HCT116 (cell line): ENCODE results near the gene DPF3. TPM values are rescaled to one million over a fixed set of nuclear protein-coding genes. Genes with fewer than 3 reads are reported as not detected.

Experiments
- ATAC-seq: fragments of 200-7000 bp; cut with Tn5 transposase; 2 replicates; pipeline ENCODE4 v1.9.1; 2020; ENCODE audit warnings: mild to moderate bottlenecking, moderate library complexity
- BruUV-seq: library from RNA; stranded (reverse); fragments of 400-500 nt; replicated peaks from 2 replicates; lab custom pipeline; 2021; lab: Mats Ljungman, UMichigan
- CTCF ChIA-PET: fragments of 300-600 bp; sonication (Branson Sonifier 250); formaldehyde crosslinking; loops from one replicate; lab custom pipeline; 2021; ENCODE audit warnings: antibody characterized with exemption; lab: Charles Lee
- POLR2A ChIA-PET: fragments of 300-600, 350-600 bp; sonication (Branson Sonifier 250); formaldehyde crosslinking; loops from one replicate; lab custom pipeline; 2021; ENCODE audit warnings: antibody characterized with exemption; lab: Charles Lee
- RAD21 ChIA-PET, 2 experiments: fragments of 300-600 bp; sonication (Branson Sonifier 250); formaldehyde crosslinking; loops; one replicate each; lab custom pipeline; 2023; ENCODE audit warnings: low total read pairs in 2 of 2; ENCODE audit not compliant: uncharacterized antibody in 2 of 2, unreplicated experiment in 2 of 2, low non-redundant PET in 1 of 2; lab: Charles Lee
- DNase-seq: peaks from one replicate; pipeline ENCODE4 v3.0.0-alpha.2; 2010; ENCODE audit warnings: low read depth, low spot score
- H2AFZ ChIP-seq: fragments of 200-600 bp; shearing (Covaris generic), sonication (generic); 2 replicates; pipeline ENCODE4 v1.6.1; 2017; ENCODE audit warnings: low read depth, mixed run types, mixed read lengths, antibody characterized with exemption, low read length; ENCODE audit not compliant: poor library complexity, severe bottlenecking
- H3K27ac ChIP-seq: 2 replicates; pipeline ENCODE4 v1.5.1; 2012; ENCODE audit warnings: low read depth, low read length
- H3K27me3 ChIP-seq: fragments of 200-600 bp; sonication (generic); 2 replicates; pipeline ENCODE4 v1.6.1; 2016; ENCODE audit warnings: mixed run types, low read length, mixed read lengths; ENCODE audit not compliant: insufficient read depth
- H3K36me3 ChIP-seq, 2 experiments: fragments of 200-500 bp in 1 of 2; fragments of 200-600 bp in 1 of 2; sonication (Bioruptor generic) in 1 of 2; sonication (generic) in 1 of 2; 2 replicates each; pipeline versions ENCODE4 v1.5.1 to v1.6.1; 2014 to 2016; ENCODE audit warnings: low read length in 2 of 2, inconsistent platforms in 1 of 2, mixed read lengths in 1 of 2, mixed run types in 1 of 2; ENCODE audit not compliant: insufficient read depth in 2 of 2, control insufficient read depth in 1 of 2
- H3K4me1 ChIP-seq, 2 experiments: fragments of 200-600 bp in 1 of 2; sonication (generic) in 1 of 2; 2 replicates each; pipeline versions ENCODE4 v1.5.1 to v1.6.1; 2012 to 2017; ENCODE audit warnings: low read length in 2 of 2, inconsistent platforms in 1 of 2, mild to moderate bottlenecking in 1 of 2, mixed read lengths in 1 of 2, mixed run types in 1 of 2, moderate library complexity in 1 of 2; ENCODE audit not compliant: insufficient read depth in 2 of 2, control insufficient read depth in 1 of 2
- H3K4me2 ChIP-seq: fragments of 200-600 bp; sonication (generic); 2 replicates; pipeline ENCODE4 v1.6.1; 2017; ENCODE audit warnings: mixed run types, low read length, mixed read lengths
- H3K4me3 ChIP-seq, 2 experiments: fragments of 200-600 bp in 1 of 2; sonication (generic) in 1 of 2; replicated peaks in 1 of 2; 2 replicates each; pipeline ENCODE4 v1.5.1; 2011 to 2016; ENCODE audit warnings: low read length in 2 of 2, control low read depth in 1 of 2, low read depth in 1 of 2, mild to moderate bottlenecking in 1 of 2, mixed read lengths in 1 of 2, mixed run types in 1 of 2
- H3K79me2 ChIP-seq: fragments of 200-600 bp; sonication (generic); 2 replicates; pipeline ENCODE4 v1.6.1; 2017; ENCODE audit warnings: mild to moderate bottlenecking, mixed run types, low read length, moderate library complexity, mixed read lengths; ENCODE audit not compliant: insufficient read depth
- H3K9ac ChIP-seq: fragments of 200-600 bp; sonication (generic); 2 replicates; pipeline ENCODE4 v1.6.1; 2016; ENCODE audit warnings: low read length, mixed read lengths
- H3K9me2 ChIP-seq: fragments of 200-600 bp; sonication (generic), shearing (Covaris generic); 2 replicates; pipeline ENCODE4 v1.6.1; 2017; ENCODE audit warnings: mixed run types, mild to moderate bottlenecking, moderate library complexity; ENCODE audit not compliant: insufficient read depth
- H3K9me3 ChIP-seq, 2 experiments: fragments of 200-500 bp in 1 of 2; fragments of 200-600 bp in 1 of 2; sonication (Bioruptor generic) in 1 of 2; sonication (generic) in 1 of 2; 2 replicates each; pipeline ENCODE4 v1.6.1; 2014 to 2017; ENCODE audit warnings: low read length in 2 of 2, mixed read lengths in 2 of 2, inconsistent platforms in 1 of 2, low read depth in 1 of 2, mild to moderate bottlenecking in 1 of 2, mixed run types in 1 of 2, moderate library complexity in 1 of 2; ENCODE audit not compliant: control insufficient read depth in 1 of 2, insufficient read depth in 1 of 2
- H4K20me1 ChIP-seq: fragments of 200-600 bp; sonication (generic), shearing (Covaris generic); 2 replicates; pipeline ENCODE4 v1.6.1; 2017; ENCODE audit warnings: mixed run types, mild to moderate bottlenecking, moderate library complexity; ENCODE audit not compliant: insufficient read depth
- ATF3 ChIP-seq: IDR thresholded peaks from 2 replicates; pipeline ENCODE4 v1.6.1; 2012
- CBX3 ChIP-seq: IDR thresholded peaks from 2 replicates; pipeline ENCODE4 v1.6.1; 2012; ENCODE audit warnings: low read depth
- EGR1 ChIP-seq: IDR thresholded peaks from 2 replicates; pipeline ENCODE4 v1.6.1; 2012; ENCODE audit warnings: low read depth
- ELF1 ChIP-seq: IDR thresholded peaks from 2 replicates; pipeline ENCODE4 v1.6.1; 2012; ENCODE audit warnings: low read depth, borderline replicate concordance
- EZH2 ChIP-seq: fragments of 200-600 bp; sonication (generic); IDR thresholded peaks from 2 replicates; pipeline ENCODE4 v1.6.1; 2017; ENCODE audit warnings: antibody characterized with exemption, mixed run types
- EZH2phosphoT487 ChIP-seq: fragments of 200-600 bp; IDR thresholded peaks from 2 replicates; pipeline ENCODE4 v1.6.1; 2018; ENCODE audit warnings: antibody characterized with exemption, borderline replicate concordance
- FOSL1 ChIP-seq: IDR thresholded peaks from 2 replicates; pipeline ENCODE4 v1.6.1; 2012; ENCODE audit warnings: low read depth
- JUND ChIP-seq: IDR thresholded peaks from 2 replicates; pipeline ENCODE4 v1.6.1; 2012
- POLR2A ChIP-seq: IDR thresholded peaks from 2 replicates; pipeline ENCODE4 v1.7.0; 2011; ENCODE audit warnings: borderline replicate concordance; ENCODE audit not compliant: insufficient read depth, insufficient read length; ENCODE audit errors: extremely low read depth
- POLR2AphosphoS5 ChIP-seq: IDR thresholded peaks from 2 replicates; pipeline ENCODE4 v1.6.1; 2011; ENCODE audit warnings: mild to moderate bottlenecking, low read depth, low read length, moderate library complexity
- RAD21 ChIP-seq: IDR thresholded peaks from 2 replicates; pipeline ENCODE4 v1.6.1; 2012; ENCODE audit warnings: low read depth, mild to moderate bottlenecking
- REST ChIP-seq: IDR thresholded peaks from 2 replicates; pipeline ENCODE4 v1.6.1; 2012; ENCODE audit warnings: low read depth
- SP1 ChIP-seq: IDR thresholded peaks from 2 replicates; pipeline ENCODE4 v1.6.1; 2012; ENCODE audit warnings: low read depth
- SRF ChIP-seq: IDR thresholded peaks from 2 replicates; pipeline ENCODE4 v1.6.1; 2012; ENCODE audit warnings: low read depth
- TCF7L2 ChIP-seq: IDR thresholded peaks from 2 replicates; pipeline ENCODE4 v1.7.0; 2011; ENCODE audit warnings: borderline replicate concordance, inconsistent platforms; ENCODE audit not compliant: insufficient read depth, insufficient read length; ENCODE audit errors: extremely low read depth
- YY1 ChIP-seq: IDR thresholded peaks from 2 replicates; pipeline ENCODE4 v1.6.1; 2011; ENCODE audit warnings: low read length, low read depth, moderate library complexity, mild to moderate bottlenecking; ENCODE audit not compliant: insufficient replicate concordance; ENCODE audit errors: extremely low read depth
- ZBTB33 ChIP-seq: IDR thresholded peaks from 2 replicates; pipeline ENCODE4 v1.6.1; 2011; ENCODE audit warnings: mild to moderate bottlenecking, low read length, moderate library complexity; ENCODE audit not compliant: insufficient replicate concordance; ENCODE audit errors: extremely low read depth
- ZFX ChIP-seq: fragments of 450-650 bp; IDR thresholded peaks from 2 replicates; pipeline ENCODE4 v1.6.1; 2017
- ZNF274 ChIP-seq: fragments of 200-500 bp; sonication (Bioruptor generic); IDR thresholded peaks from 2 replicates; pipeline ENCODE4 v1.6.1; 2014; ENCODE audit warnings: mild to moderate bottlenecking, low read depth, low read length, inconsistent platforms
- intact Hi-C: fragments of 100-400 bp; cut with micrococcal nuclease; formaldehyde crosslinking; loops from 2 replicates; pipeline ENCODE4 v1.10.0; 2022
- total RNA-seq: library from RNA; stranded (reverse); gene quantifications from one replicate; pipeline ENCODE4 v1.2.1, GENCODE V29; 2021; ENCODE audit not compliant: unreplicated experiment
- TF ChIP-seq, protein P1 (sequence below), 3 experiments: fragments of 200-600 bp in 1 of 3; sonication (generic) in 1 of 3; IDR thresholded peaks in 2 of 3; conservative IDR thresholded peaks in 1 of 3; 2 replicates each; pipeline ENCODE4 v1.5.1; 2012 to 2017; ENCODE audit warnings: low read depth in 2 of 3, low read length in 2 of 3, antibody characterized with exemption in 1 of 3, borderline replicate concordance in 1 of 3, control low read depth in 1 of 3, mild to moderate bottlenecking in 1 of 3, mixed read lengths in 1 of 3, mixed run types in 1 of 3, moderate library complexity in 1 of 3; ENCODE audit not compliant: insufficient read depth in 1 of 3

DPF3 gene
- total RNA-seq, 1 experiment from 2014 or later = 0.27 TPM

- no peaks in the 10 kb centered on the region for H3K4me1 ChIP-seq
- H3K27me3 ChIP-seq = no peaks in the 10 kb centered on the region
- no TSS peak for BruUV-seq
- H3K9ac ChIP-seq = no peak overlapping the region
- no peaks in the 10 kb centered on the region for H3K9me2 ChIP-seq
- DNase-seq = no peak
- intact Hi-C loops = no loop called here
- no peak overlapping the region for H2AFZ ChIP-seq
- H3K4me2 ChIP-seq = no peak overlapping the region
- no peaks in the 10 kb centered on the region for H4K20me1 ChIP-seq
- no peak overlapping the region for H3K4me3 ChIP-seq
- H3K36me3 ChIP-seq = no peaks in the 10 kb centered on the region
- RAD21 ChIA-PET = no interaction called here
- POLR2A ChIA-PET = no interaction called here
- TF ChIP-seq CBX3 (no peak), POLR2A (no peak), REST (no peak), EZH2phosphoT487 (no peak), POLR2AphosphoS5 (no peak), FOSL1 (no peak), TCF7L2 (no peak), SRF (no peak), ELF1 (no peak), ZBTB33 (no peak), ZNF274 (no peak), EGR1 (no peak), RAD21 (no peak), SP1 (no peak), ATF3 (no peak), JUND (no peak), EZH2 (no peak), YY1 (no peak), ZFX (no peak)
- TF ChIP-seq, protein P1, sequence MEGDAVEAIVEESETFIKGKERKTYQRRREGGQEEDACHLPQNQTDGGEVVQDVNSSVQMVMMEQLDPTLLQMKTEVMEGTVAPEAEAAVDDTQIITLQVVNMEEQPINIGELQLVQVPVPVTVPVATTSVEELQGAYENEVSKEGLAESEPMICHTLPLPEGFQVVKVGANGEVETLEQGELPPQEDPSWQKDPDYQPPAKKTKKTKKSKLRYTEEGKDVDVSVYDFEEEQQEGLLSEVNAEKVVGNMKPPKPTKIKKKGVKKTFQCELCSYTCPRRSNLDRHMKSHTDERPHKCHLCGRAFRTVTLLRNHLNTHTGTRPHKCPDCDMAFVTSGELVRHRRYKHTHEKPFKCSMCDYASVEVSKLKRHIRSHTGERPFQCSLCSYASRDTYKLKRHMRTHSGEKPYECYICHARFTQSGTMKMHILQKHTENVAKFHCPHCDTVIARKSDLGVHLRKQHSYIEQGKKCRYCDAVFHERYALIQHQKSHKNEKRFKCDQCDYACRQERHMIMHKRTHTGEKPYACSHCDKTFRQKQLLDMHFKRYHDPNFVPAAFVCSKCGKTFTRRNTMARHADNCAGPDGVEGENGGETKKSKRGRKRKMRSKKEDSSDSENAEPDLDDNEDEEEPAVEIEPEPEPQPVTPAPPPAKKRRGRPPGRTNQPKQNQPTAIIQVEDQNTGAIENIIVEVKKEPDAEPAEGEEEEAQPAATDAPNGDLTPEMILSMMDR (IDR thresholded peaks at IDR 0.05 in 2 of 3, conservative IDR thresholded peaks at IDR 0.05 in 1 of 3; ENCODE audit: borderline replicate concordance in 1 of 3, insufficient read depth in 1 of 3, low read depth in 2 of 3, low read length in 2 of 3) = no peak
- TF ChIP-seq, all 23 proteins: peak for 0
- no peaks in the 10 kb centered on the region for H3K79me2 ChIP-seq
- CTCF ChIA-PET = no interaction called here
- H3K9me3 ChIP-seq = no peaks in the 10 kb centered on the region
- no peak overlapping the region for H3K27ac ChIP-seq
- no peak for ATAC-seq
Observed at GRCh38 chr14:72839351-72839750, 54.5 kb downstream of the DPF3 start.
